HCT116 (cell line): ENCODE data around the gene MAP7. TPM values are rescaled to one million over a fixed set of nuclear protein-coding genes. Genes with fewer than 3 reads are reported as not detected.

ENCODE experiments used
- ATAC-seq: fragments of 200-7000 bp; cut with Tn5 transposase; 2 replicates; pipeline ENCODE4 v1.9.1; 2020; ENCODE audit warnings: mild to moderate bottlenecking, moderate library complexity
- BruUV-seq: library from RNA; stranded (reverse); fragments of 400-500 nt; replicated peaks from 2 replicates; lab custom pipeline; 2021; lab: Mats Ljungman, UMichigan
- CTCF ChIA-PET: fragments of 300-600 bp; sonication (Branson Sonifier 250); formaldehyde crosslinking; loops from one replicate; lab custom pipeline; 2021; ENCODE audit warnings: antibody characterized with exemption; lab: Charles Lee
- POLR2A ChIA-PET: fragments of 300-600, 350-600 bp; sonication (Branson Sonifier 250); formaldehyde crosslinking; loops from one replicate; lab custom pipeline; 2021; ENCODE audit warnings: antibody characterized with exemption; lab: Charles Lee
- RAD21 ChIA-PET, 2 experiments: fragments of 300-600 bp; sonication (Branson Sonifier 250); formaldehyde crosslinking; loops; one replicate each; lab custom pipeline; 2023; ENCODE audit warnings: low total read pairs in 2 of 2; ENCODE audit not compliant: uncharacterized antibody in 2 of 2, unreplicated experiment in 2 of 2, low non-redundant PET in 1 of 2; lab: Charles Lee
- DNase-seq: peaks from one replicate; pipeline ENCODE4 v3.0.0-alpha.2; 2010; ENCODE audit warnings: low read depth, low spot score
- H2AFZ ChIP-seq: fragments of 200-600 bp; shearing (Covaris generic), sonication (generic); 2 replicates; pipeline ENCODE4 v1.6.1; 2017; ENCODE audit warnings: low read depth, mixed run types, mixed read lengths, antibody characterized with exemption, low read length; ENCODE audit not compliant: poor library complexity, severe bottlenecking
- H3K27ac ChIP-seq: 2 replicates; pipeline ENCODE4 v1.5.1; 2012; ENCODE audit warnings: low read depth, low read length
- H3K27me3 ChIP-seq: fragments of 200-600 bp; sonication (generic); 2 replicates; pipeline ENCODE4 v1.6.1; 2016; ENCODE audit warnings: mixed run types, low read length, mixed read lengths; ENCODE audit not compliant: insufficient read depth
- H3K36me3 ChIP-seq, 2 experiments: fragments of 200-500 bp in 1 of 2; fragments of 200-600 bp in 1 of 2; sonication (Bioruptor generic) in 1 of 2; sonication (generic) in 1 of 2; 2 replicates each; pipeline versions ENCODE4 v1.5.1 to v1.6.1; 2014 to 2016; ENCODE audit warnings: low read length in 2 of 2, inconsistent platforms in 1 of 2, mixed read lengths in 1 of 2, mixed run types in 1 of 2; ENCODE audit not compliant: insufficient read depth in 2 of 2, control insufficient read depth in 1 of 2
- H3K4me1 ChIP-seq, 2 experiments: fragments of 200-600 bp in 1 of 2; sonication (generic) in 1 of 2; 2 replicates each; pipeline versions ENCODE4 v1.5.1 to v1.6.1; 2012 to 2017; ENCODE audit warnings: low read length in 2 of 2, inconsistent platforms in 1 of 2, mild to moderate bottlenecking in 1 of 2, mixed read lengths in 1 of 2, mixed run types in 1 of 2, moderate library complexity in 1 of 2; ENCODE audit not compliant: insufficient read depth in 2 of 2, control insufficient read depth in 1 of 2
- H3K4me2 ChIP-seq: fragments of 200-600 bp; sonication (generic); 2 replicates; pipeline ENCODE4 v1.6.1; 2017; ENCODE audit warnings: mixed run types, low read length, mixed read lengths
- H3K4me3 ChIP-seq, 2 experiments: fragments of 200-600 bp in 1 of 2; sonication (generic) in 1 of 2; replicated peaks in 1 of 2; 2 replicates each; pipeline ENCODE4 v1.5.1; 2011 to 2016; ENCODE audit warnings: low read length in 2 of 2, control low read depth in 1 of 2, low read depth in 1 of 2, mild to moderate bottlenecking in 1 of 2, mixed read lengths in 1 of 2, mixed run types in 1 of 2
- H3K79me2 ChIP-seq: fragments of 200-600 bp; sonication (generic); 2 replicates; pipeline ENCODE4 v1.6.1; 2017; ENCODE audit warnings: mild to moderate bottlenecking, mixed run types, low read length, moderate library complexity, mixed read lengths; ENCODE audit not compliant: insufficient read depth
- H3K9ac ChIP-seq: fragments of 200-600 bp; sonication (generic); 2 replicates; pipeline ENCODE4 v1.6.1; 2016; ENCODE audit warnings: low read length, mixed read lengths
- H3K9me2 ChIP-seq: fragments of 200-600 bp; sonication (generic), shearing (Covaris generic); 2 replicates; pipeline ENCODE4 v1.6.1; 2017; ENCODE audit warnings: mixed run types, mild to moderate bottlenecking, moderate library complexity; ENCODE audit not compliant: insufficient read depth
- H3K9me3 ChIP-seq, 2 experiments: fragments of 200-500 bp in 1 of 2; fragments of 200-600 bp in 1 of 2; sonication (Bioruptor generic) in 1 of 2; sonication (generic) in 1 of 2; 2 replicates each; pipeline ENCODE4 v1.6.1; 2014 to 2017; ENCODE audit warnings: low read length in 2 of 2, mixed read lengths in 2 of 2, inconsistent platforms in 1 of 2, low read depth in 1 of 2, mild to moderate bottlenecking in 1 of 2, mixed run types in 1 of 2, moderate library complexity in 1 of 2; ENCODE audit not compliant: control insufficient read depth in 1 of 2, insufficient read depth in 1 of 2
- H4K20me1 ChIP-seq: fragments of 200-600 bp; sonication (generic), shearing (Covaris generic); 2 replicates; pipeline ENCODE4 v1.6.1; 2017; ENCODE audit warnings: mixed run types, mild to moderate bottlenecking, moderate library complexity; ENCODE audit not compliant: insufficient read depth
- ATF3 ChIP-seq: IDR thresholded peaks from 2 replicates; pipeline ENCODE4 v1.6.1; 2012
- CBX3 ChIP-seq: IDR thresholded peaks from 2 replicates; pipeline ENCODE4 v1.6.1; 2012; ENCODE audit warnings: low read depth
- CEBPB ChIP-seq: IDR thresholded peaks from 2 replicates; pipeline ENCODE4 v1.6.1; 2012; ENCODE audit warnings: low read depth
- CTCF ChIP-seq, 3 experiments: fragments of 200-600 bp in 1 of 3; sonication (generic) in 1 of 3; IDR thresholded peaks in 2 of 3; conservative IDR thresholded peaks in 1 of 3; 2 replicates each; pipeline ENCODE4 v1.5.1; 2012 to 2017; ENCODE audit warnings: low read depth in 2 of 3, low read length in 2 of 3, antibody characterized with exemption in 1 of 3, borderline replicate concordance in 1 of 3, control low read depth in 1 of 3, mild to moderate bottlenecking in 1 of 3, mixed read lengths in 1 of 3, mixed run types in 1 of 3, moderate library complexity in 1 of 3; ENCODE audit not compliant: insufficient read depth in 1 of 3
- EGR1 ChIP-seq: IDR thresholded peaks from 2 replicates; pipeline ENCODE4 v1.6.1; 2012; ENCODE audit warnings: low read depth
- ELF1 ChIP-seq: IDR thresholded peaks from 2 replicates; pipeline ENCODE4 v1.6.1; 2012; ENCODE audit warnings: low read depth, borderline replicate concordance
- EZH2 ChIP-seq: fragments of 200-600 bp; sonication (generic); IDR thresholded peaks from 2 replicates; pipeline ENCODE4 v1.6.1; 2017; ENCODE audit warnings: antibody characterized with exemption, mixed run types
- FOSL1 ChIP-seq: IDR thresholded peaks from 2 replicates; pipeline ENCODE4 v1.6.1; 2012; ENCODE audit warnings: low read depth
- POLR2A ChIP-seq: IDR thresholded peaks from 2 replicates; pipeline ENCODE4 v1.7.0; 2011; ENCODE audit warnings: borderline replicate concordance; ENCODE audit not compliant: insufficient read depth, insufficient read length; ENCODE audit errors: extremely low read depth
- POLR2AphosphoS5 ChIP-seq: IDR thresholded peaks from 2 replicates; pipeline ENCODE4 v1.6.1; 2011; ENCODE audit warnings: mild to moderate bottlenecking, low read depth, low read length, moderate library complexity
- RAD21 ChIP-seq: IDR thresholded peaks from 2 replicates; pipeline ENCODE4 v1.6.1; 2012; ENCODE audit warnings: low read depth, mild to moderate bottlenecking
- REST ChIP-seq: IDR thresholded peaks from 2 replicates; pipeline ENCODE4 v1.6.1; 2012; ENCODE audit warnings: low read depth
- SIN3A ChIP-seq: IDR thresholded peaks from 2 replicates; pipeline ENCODE4 v1.6.1; 2012; ENCODE audit warnings: low read depth
- SRF ChIP-seq: IDR thresholded peaks from 2 replicates; pipeline ENCODE4 v1.6.1; 2012; ENCODE audit warnings: low read depth
- YY1 ChIP-seq: IDR thresholded peaks from 2 replicates; pipeline ENCODE4 v1.6.1; 2011; ENCODE audit warnings: low read length, low read depth, moderate library complexity, mild to moderate bottlenecking; ENCODE audit not compliant: insufficient replicate concordance; ENCODE audit errors: extremely low read depth
- ZBTB33 ChIP-seq: IDR thresholded peaks from 2 replicates; pipeline ENCODE4 v1.6.1; 2011; ENCODE audit warnings: mild to moderate bottlenecking, low read length, moderate library complexity; ENCODE audit not compliant: insufficient replicate concordance; ENCODE audit errors: extremely low read depth
- ZNF274 ChIP-seq: fragments of 200-500 bp; sonication (Bioruptor generic); IDR thresholded peaks from 2 replicates; pipeline ENCODE4 v1.6.1; 2014; ENCODE audit warnings: mild to moderate bottlenecking, low read depth, low read length, inconsistent platforms
- intact Hi-C: fragments of 100-400 bp; cut with micrococcal nuclease; formaldehyde crosslinking; loops from 2 replicates; pipeline ENCODE4 v1.10.0; 2022
- total RNA-seq: library from RNA; stranded (reverse); gene quantifications from one replicate; pipeline ENCODE4 v1.2.1, GENCODE V29; 2021; ENCODE audit not compliant: unreplicated experiment

MAP7 gene
- total RNA-seq, 1 experiment from 2014 or later, result 35.5 TPM

GRCh38 chr6:136547871-136548270 lies 2.4 kb downstream of the MAP7 start:
- H3K9ac ChIP-seq, result no peak overlapping the region
- no peaks in the 10 kb centered on the region for H3K27me3 ChIP-seq
- no peak overlapping the region for H3K4me3 ChIP-seq
- TF ChIP-seq RAD21 (no peak), ZNF274 (no peak), CBX3 (no peak), POLR2A (no peak), CTCF (IDR thresholded peaks at IDR 0.05 in 2 of 3, conservative IDR thresholded peaks at IDR 0.05 in 1 of 3; ENCODE audit: borderline replicate concordance in 1 of 3, insufficient read depth in 1 of 3, low read depth in 2 of 3, low read length in 2 of 3) (no peak), EGR1 (no peak), CEBPB (no peak), ELF1 (no peak), EZH2 (no peak), YY1 (no peak), POLR2AphosphoS5 (no peak), SRF (no peak), ZBTB33 (no peak), REST (no peak), SIN3A (no peak), ATF3 (no peak), FOSL1 (no peak)
- H3K4me2 ChIP-seq, result no peak overlapping the region
- intact Hi-C loops, result loop anchor here (5.0 kb wide), 1 partner anchor 171 kb away; no protein-coding TSS in a partner anchor
- no peak for ATAC-seq
- BruUV-seq, result no TSS peak
- H3K27ac ChIP-seq, result no peak overlapping the region
- no peaks in the 10 kb centered on the region for H3K9me2 ChIP-seq
- DNase-seq, result no peak
- no peaks in the 10 kb centered on the region for H3K9me3 ChIP-seq
- ChIA-PET CTCF (interaction anchor here (0.7 to 1.2 kb wide), 5 partner anchors 9 to 321 kb away, joined by 3 to 4 read pairs (median 3); partner anchors contain the start of gene MAP3K5), RAD21 (no interaction called here), POLR2A (no interaction called here)
- H3K79me2 ChIP-seq, result peaks cover 51% of the 10 kb centered on the region
- no peak overlapping the region for H2AFZ ChIP-seq
- no peaks in the 10 kb centered on the region for H4K20me1 ChIP-seq
- peaks cover 6 to 17% of the 10 kb centered on the region in 2 experiments; a peak in 3 of 4 replicates for H3K4me1 ChIP-seq
- no peaks in the 10 kb centered on the region for H3K36me3 ChIP-seq
